Endometrial microvascular endothelial cells (primary cell): ENCODE results near the gene DNAH10. TPM values are rescaled to one million over a fixed set of nuclear protein-coding genes. Genes with fewer than 3 reads are reported as not detected.
"Not testable (repeated sequence)": the region's sequence is repeated elsewhere in the genome, so short reads cannot be mapped to it uniquely, and the experiment has no call there.

Experiments used
- in situ Hi-C: cut with HindIII; loops from 2 replicates; pipeline ENCODE4 v1.10.0; 2017; ENCODE audit warnings: low sequenced_read_pairs, low pct_unique_long_range_greater_than_20kb; ENCODE audit errors: inconsistent ontology term
- total RNA-seq: library from RNA; depleted of rRNA; stranded (reverse); fragments of >200 nt; gene quantifications from one replicate; pipeline ENCODE4 v1.2.3, GENCODE V29; 2015; ENCODE audit errors: inconsistent ontology term

DNAH10 gene
- total RNA-seq, 1 donor from 2014 or later, result 0.09 TPM

GRCh38 chr12:123937707-123938591 lies 175.8 kb downstream of the DNAH10 start:
- in situ Hi-C loops, result no loop called here

GRCh38 chr12:123938679-123939480 lies 176.8 kb downstream of the DNAH10 start:
- in situ Hi-C loops, result no loop called here

GRCh38 chr12:123939716-123940626 lies 177.9 kb downstream of the DNAH10 start:
- in situ Hi-C loops, result no loop called here

GRCh38 chr12:123940627-123940966 lies 178.5 kb downstream of the DNAH10 start:
- in situ Hi-C loops, result no loop called here

GRCh38 chr12:123941000-123941399 lies 178.9 kb downstream of the DNAH10 start:
- in situ Hi-C loops, result no loop called here

GRCh38 chr12:123941624-123942237 lies 179.6 kb downstream of the DNAH10 start:
- in situ Hi-C loops, result no loop called here

- in situ Hi-C loops, result no loop called here
Observed at GRCh38 chr12:123942238-123942653, 180.1 kb downstream of the DNAH10 start.

GRCh38 chr12:123942911-123943648 lies 181.0 kb downstream of the DNAH10 start:
- in situ Hi-C loops, result no loop called here

- in situ Hi-C loops, result no loop called here
Observed at GRCh38 chr12:123943816-123944215, 181.7 kb downstream of the DNAH10 start.

- in situ Hi-C loops, result no loop called here
Observed at GRCh38 chr12:123944696-123945095, 182.6 kb downstream of the DNAH10 start.

GRCh38 chr12:123945287-123946151 lies 183.4 kb downstream of the DNAH10 start:
- in situ Hi-C loops, result no loop called here

- in situ Hi-C loops, result no loop called here
Observed at GRCh38 chr12:123946152-123946515, 184.0 kb downstream of the DNAH10 start.

- in situ Hi-C loops, result not testable (repeated sequence)
Observed at GRCh38 chr12:123946516-123947505, 184.7 kb downstream of the DNAH10 start.

- in situ Hi-C loops, result not testable (repeated sequence)
Observed at GRCh38 chr12:123947531-123947930, 185.4 kb downstream of the DNAH10 start.

- in situ Hi-C loops, result no loop called here
Observed at GRCh38 chr12:123948401-123948795, 186.3 kb downstream of the DNAH10 start.
